SU-DHL-6 (cell line): ENCODE data around the gene MITF.
"Not testable (repeated sequence)": the region's sequence is repeated elsewhere in the genome, so short reads cannot be mapped to it uniquely, and the experiment has no call there.

Experiments
- H2AFZ ChIP-seq: fragments of 200-600 bp; sonication (generic); 2 replicates; pipeline ENCODE4 v1.6.1; 2014; ENCODE audit warnings: low read depth, mild to moderate bottlenecking, moderate library complexity, mixed read lengths, antibody characterized with exemption, low read length; ENCODE audit not compliant: severe bottlenecking
- H3F3A ChIP-seq: fragments of 200-600 bp; shearing (Covaris generic); 2 replicates; pipeline ENCODE4 v1.6.0; 2016; ENCODE audit warnings: antibody characterized with exemption, mild to moderate bottlenecking; ENCODE audit not compliant: insufficient read depth
- H3K27ac ChIP-seq: fragments of 200-600 bp; sonication (generic); 2 replicates; pipeline ENCODE4 v1.5.1; 2016; ENCODE audit warnings: low read depth, mild to moderate bottlenecking, low read length, moderate library complexity, mixed read lengths
- H3K27me3 ChIP-seq: fragments of 200-600 bp; sonication (generic), shearing (Covaris generic); 2 replicates; pipeline ENCODE4 v1.6.0; 2014; ENCODE audit warnings: mild to moderate bottlenecking, low read length
- H3K36me3 ChIP-seq: fragments of 200-600 bp; sonication (generic); 2 replicates; pipeline ENCODE4 v1.6.1; 2014; ENCODE audit warnings: mild to moderate bottlenecking, low read length, mixed read lengths
- H3K4me2 ChIP-seq: fragments of 300-600, 200-600 bp; shearing (Covaris generic), sonication (generic); 2 replicates; pipeline ENCODE4 v1.6.0; 2014; ENCODE audit warnings: low read length, low read depth, mild to moderate bottlenecking; ENCODE audit not compliant: poor library complexity, severe bottlenecking
- H3K4me3 ChIP-seq: fragments of 200-600 bp; sonication (generic); 2 replicates; pipeline ENCODE4 v1.5.1; 2014; ENCODE audit warnings: antibody characterized with exemption, low read length, mild to moderate bottlenecking, mixed read lengths; ENCODE audit not compliant: insufficient read depth, poor library complexity, severe bottlenecking
- H3K79me2 ChIP-seq: fragments of 200-600 bp; sonication (generic); 2 replicates; pipeline ENCODE4 v1.6.1; 2014; ENCODE audit warnings: mild to moderate bottlenecking, low read length, moderate library complexity; ENCODE audit not compliant: insufficient read depth
- H3K9ac ChIP-seq: fragments of 200-600 bp; sonication (generic); 2 replicates; pipeline ENCODE4 v1.7.0; 2014; ENCODE audit warnings: mild to moderate bottlenecking, low read length
- H3K9me2 ChIP-seq: fragments of 200-600 bp; sonication (generic); replicated peaks from 2 replicates; pipeline ENCODE4 v1.6.1; 2014; ENCODE audit warnings: low read length; ENCODE audit not compliant: insufficient read depth
- H3K9me3 ChIP-seq: fragments of 200-600 bp; sonication (generic); 2 replicates; pipeline ENCODE4 v1.6.1; 2014; ENCODE audit warnings: low read length, mixed read lengths; ENCODE audit not compliant: insufficient read depth
- H4K20me1 ChIP-seq: fragments of 200-600 bp; sonication (generic); 2 replicates; pipeline ENCODE4 v1.6.1; 2014; ENCODE audit warnings: low read depth, mild to moderate bottlenecking, antibody characterized with exemption, low read length, moderate library complexity, mixed read lengths
- EZH2phosphoT487 ChIP-seq: fragments of 200-600 bp; sonication (generic), shearing (Covaris generic); conservative IDR thresholded peaks from 2 replicates; pipeline ENCODE4 v1.6.1; 2018; ENCODE audit warnings: mild to moderate bottlenecking, antibody characterized with exemption, low read length, moderate library complexity, mixed read lengths
- TF ChIP-seq, protein P1 (sequence below): fragments of 200-600 bp; sonication (generic); IDR thresholded peaks from one replicate; pipeline ENCODE4 v1.5.1; 2017; ENCODE audit warnings: antibody characterized with exemption, mild to moderate bottlenecking, low read length, moderate library complexity; ENCODE audit not compliant: insufficient read depth, poor library complexity, severe bottlenecking

Gene MITF

DNA sequence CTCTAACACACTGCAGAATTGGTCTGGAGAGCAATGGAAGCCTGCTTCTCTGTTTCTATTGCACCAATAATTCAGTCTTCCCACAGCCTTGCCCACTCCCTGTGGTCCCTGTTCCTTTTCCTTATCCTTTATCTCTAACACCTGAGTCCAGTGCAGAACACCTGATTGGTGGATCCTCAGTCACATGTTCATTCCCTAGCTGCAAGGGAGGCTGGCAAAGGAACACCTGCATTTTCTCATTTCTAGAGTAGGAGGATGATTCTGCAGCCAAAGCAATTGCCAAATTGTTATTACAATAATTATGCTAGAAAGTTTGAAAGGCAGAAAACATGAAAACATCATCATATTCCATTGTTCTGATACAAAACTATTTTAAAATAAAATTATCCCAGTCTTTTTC is 176.5 kb downstream of the MITF start:
- H3K9ac ChIP-seq = no peak overlapping the region
- no peaks in the 10 kb centered on the region for H4K20me1 ChIP-seq
- no peaks in the 10 kb centered on the region for H3K9me3 ChIP-seq
- H3K27ac ChIP-seq = no peak overlapping the region
- no peak overlapping the region for H3K4me2 ChIP-seq
- no peaks in the 10 kb centered on the region for H3K79me2 ChIP-seq
- no peaks in the 10 kb centered on the region for H3K36me3 ChIP-seq
- H3F3A ChIP-seq = no peaks in the 10 kb centered on the region
- no peaks in the 10 kb centered on the region for H3K27me3 ChIP-seq
- H3K4me3 ChIP-seq = no peak overlapping the region
- TF ChIP-seq EZH2phosphoT487 = no peak
- TF ChIP-seq, protein P1, sequence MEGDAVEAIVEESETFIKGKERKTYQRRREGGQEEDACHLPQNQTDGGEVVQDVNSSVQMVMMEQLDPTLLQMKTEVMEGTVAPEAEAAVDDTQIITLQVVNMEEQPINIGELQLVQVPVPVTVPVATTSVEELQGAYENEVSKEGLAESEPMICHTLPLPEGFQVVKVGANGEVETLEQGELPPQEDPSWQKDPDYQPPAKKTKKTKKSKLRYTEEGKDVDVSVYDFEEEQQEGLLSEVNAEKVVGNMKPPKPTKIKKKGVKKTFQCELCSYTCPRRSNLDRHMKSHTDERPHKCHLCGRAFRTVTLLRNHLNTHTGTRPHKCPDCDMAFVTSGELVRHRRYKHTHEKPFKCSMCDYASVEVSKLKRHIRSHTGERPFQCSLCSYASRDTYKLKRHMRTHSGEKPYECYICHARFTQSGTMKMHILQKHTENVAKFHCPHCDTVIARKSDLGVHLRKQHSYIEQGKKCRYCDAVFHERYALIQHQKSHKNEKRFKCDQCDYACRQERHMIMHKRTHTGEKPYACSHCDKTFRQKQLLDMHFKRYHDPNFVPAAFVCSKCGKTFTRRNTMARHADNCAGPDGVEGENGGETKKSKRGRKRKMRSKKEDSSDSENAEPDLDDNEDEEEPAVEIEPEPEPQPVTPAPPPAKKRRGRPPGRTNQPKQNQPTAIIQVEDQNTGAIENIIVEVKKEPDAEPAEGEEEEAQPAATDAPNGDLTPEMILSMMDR = no peak
- no peaks in the 10 kb centered on the region for H3K9me2 ChIP-seq
- H2AFZ ChIP-seq = no peak overlapping the region

DNA sequence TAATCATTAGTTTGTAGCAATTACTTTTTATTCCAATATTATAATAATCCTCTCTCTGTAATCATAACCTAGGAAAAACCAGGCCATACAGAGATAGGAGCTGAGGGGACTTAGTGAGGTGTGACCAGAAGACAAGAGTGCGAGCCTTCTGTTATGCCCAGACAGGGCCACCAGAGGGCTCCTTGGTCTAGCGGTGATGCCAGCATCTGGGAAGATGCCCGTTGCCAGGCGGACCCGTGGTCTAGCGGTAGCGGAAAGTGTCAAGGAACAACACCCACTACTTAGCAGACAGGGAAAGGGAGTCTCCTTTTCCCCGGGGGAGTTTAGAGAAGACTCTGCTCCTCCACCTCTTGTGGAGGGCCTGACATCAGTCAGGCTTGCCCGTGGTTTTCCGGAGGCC is 180.7 kb downstream of the MITF start:
- not testable (repeated sequence) for H3K36me3 ChIP-seq, H2AFZ ChIP-seq, H3K9me2 ChIP-seq, H3K9me3 ChIP-seq, H3K4me3 ChIP-seq, H3K9ac ChIP-seq, H3F3A ChIP-seq, H3K79me2 ChIP-seq, H3K4me2 ChIP-seq, H4K20me1 ChIP-seq, H3K27ac ChIP-seq, H3K27me3 ChIP-seq

DNA sequence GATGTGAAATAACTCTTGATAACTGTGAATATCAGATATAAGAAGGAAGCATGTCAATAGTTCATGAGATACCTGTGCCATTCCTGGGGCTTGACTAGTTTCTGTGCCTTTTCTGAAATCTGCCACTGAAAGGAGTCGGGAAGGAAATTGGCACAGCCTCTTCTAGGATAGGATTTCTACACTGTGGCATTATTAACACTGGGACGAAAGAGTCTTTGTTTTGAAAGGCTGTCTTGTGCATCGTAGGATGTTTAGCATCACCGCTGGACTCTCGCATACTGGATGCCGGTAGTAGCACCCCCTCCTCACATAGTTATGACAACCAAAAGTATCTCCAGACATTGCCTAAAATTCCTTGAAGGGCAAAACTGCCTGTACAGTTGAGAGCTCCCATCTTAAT is 182.4 kb downstream of the MITF start:
- no peak overlapping the region for H2AFZ ChIP-seq
- no peak overlapping the region for H3K4me3 ChIP-seq
- TF ChIP-seq, protein P1 = no peak
- H3K27ac ChIP-seq = no peak overlapping the region
- no peaks in the 10 kb centered on the region for H3K79me2 ChIP-seq
- no peaks in the 10 kb centered on the region for H4K20me1 ChIP-seq
- H3K9me3 ChIP-seq = no peaks in the 10 kb centered on the region
- no peak overlapping the region for H3K4me2 ChIP-seq
- H3K9me2 ChIP-seq = no peaks in the 10 kb centered on the region
- no peaks in the 10 kb centered on the region for H3K36me3 ChIP-seq
- no peaks in the 10 kb centered on the region for H3F3A ChIP-seq
- H3K9ac ChIP-seq = no peak overlapping the region
- no peaks in the 10 kb centered on the region for H3K27me3 ChIP-seq

DNA sequence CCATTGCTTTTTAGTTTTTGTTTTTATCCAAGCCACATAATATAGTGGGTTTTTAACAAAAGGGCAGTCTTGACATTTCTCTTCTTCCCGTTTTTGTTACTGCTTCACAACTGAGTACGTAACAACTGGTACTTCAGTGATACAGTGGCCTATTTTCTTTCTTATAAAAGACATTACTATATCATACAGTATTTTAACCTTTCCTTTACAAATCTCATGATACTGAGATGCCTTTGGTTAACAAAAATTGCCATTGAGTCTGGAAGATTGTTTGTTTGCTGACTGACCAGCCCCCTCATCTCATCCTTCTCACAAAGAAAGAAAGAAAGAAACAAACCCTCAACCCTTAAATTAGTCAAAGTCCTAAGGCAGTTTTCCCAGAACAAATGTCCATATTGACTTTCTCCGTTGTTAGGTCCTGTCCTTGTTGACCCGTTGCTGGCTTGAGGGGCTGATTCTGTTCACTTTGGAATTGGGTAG is 183.3 kb downstream of the MITF start:
- H3K79me2 ChIP-seq = no peaks in the 10 kb centered on the region
- no peaks in the 10 kb centered on the region for H3K36me3 ChIP-seq
- H3K4me3 ChIP-seq = no peak overlapping the region
- H3K9ac ChIP-seq = no peak overlapping the region
- no peaks in the 10 kb centered on the region for H4K20me1 ChIP-seq
- H3K9me3 ChIP-seq = no peaks in the 10 kb centered on the region
- no peak overlapping the region for H3K4me2 ChIP-seq
- no peaks in the 10 kb centered on the region for H3F3A ChIP-seq
- no peak overlapping the region for H3K27ac ChIP-seq
- TF ChIP-seq, protein P1 = no peak
- no peak for TF ChIP-seq EZH2phosphoT487
- no peaks in the 10 kb centered on the region for H3K27me3 ChIP-seq
- no peak overlapping the region for H2AFZ ChIP-seq
- no peaks in the 10 kb centered on the region for H3K9me2 ChIP-seq
